Mucosa of descending colon (tissue), 3 donors: ENCODE results near the gene FSTL3. TPM values are rescaled to one million over a fixed set of nuclear protein-coding genes. Genes with fewer than 3 reads are reported as not detected.
"Not testable (repeated sequence)": the region's sequence is repeated elsewhere in the genome, so short reads cannot be mapped to it uniquely, and the experiment has no call there.

Source experiments
- ATAC-seq: fragments of 200-7000 bp; cut with Tn5 transposase; one replicate; pipeline ENCODE4 v1.9.1; 2020; ENCODE audit warnings: mild to moderate bottlenecking, moderate library complexity
- DNase-seq, 3 donors: peaks; one replicate each; pipeline ENCODE4 v3.0.0-alpha.2; 2020
- H3K36me3 ChIP-seq: fragments of 200-600 bp; one replicate; pipeline ENCODE4 v1.8.0; 2021; ENCODE audit warnings: low read depth, mild to moderate bottlenecking
- H3K4me1 ChIP-seq: fragments of 200-600 bp; one replicate; pipeline ENCODE4 v1.8.0; 2021; ENCODE audit warnings: low read depth, mild to moderate bottlenecking
- H3K4me3 ChIP-seq: fragments of 200-600 bp; one replicate; pipeline ENCODE4 v1.8.0; 2021; ENCODE audit warnings: mild to moderate bottlenecking
- H3K9me3 ChIP-seq: fragments of 200-600 bp; one replicate; pipeline ENCODE4 v1.8.0; 2021; ENCODE audit warnings: mild to moderate bottlenecking
- CTCF ChIP-seq: fragments of 200-600 bp; IDR thresholded peaks from one replicate; pipeline ENCODE4 v1.8.0; 2022; ENCODE audit warnings: antibody characterized with exemption, mild to moderate bottlenecking
- intact Hi-C, 2 donors: fragments of 100-400 bp; cut with DNase I in 1 of 2; cut with micrococcal nuclease in 1 of 2; formaldehyde crosslinking; loops; one replicate each; pipeline versions ENCODE4 v1.11.0 to v1.11.1; 2022; cut with DNase I, micrococcal nuclease
- total RNA-seq, 3 donors: library from RNA; stranded (reverse); fragmentation: NEBNext Ultra II Directional in 2 of 3; extraction: Animal tissue kit (Norgen Biotek cat#: 25700) in 2 of 3; gene quantifications; one replicate each; pipeline versions ENCODE4 v1.2.1 to v1.2.4, GENCODE V29; 2021 to 2023
- donor health status: DM: no; HTN: no; CAD: no; lungs with moderate emphysema.
- donor health status: DM: no; HTN: no; CAD: no.
- donor health status: DM: no; HTN: yes; CAD: no.

Gene FSTL3
- total RNA-seq, 3 donors from 2014 or later, result 2.6 to 25.0 (median 12.8) TPM

DNA sequence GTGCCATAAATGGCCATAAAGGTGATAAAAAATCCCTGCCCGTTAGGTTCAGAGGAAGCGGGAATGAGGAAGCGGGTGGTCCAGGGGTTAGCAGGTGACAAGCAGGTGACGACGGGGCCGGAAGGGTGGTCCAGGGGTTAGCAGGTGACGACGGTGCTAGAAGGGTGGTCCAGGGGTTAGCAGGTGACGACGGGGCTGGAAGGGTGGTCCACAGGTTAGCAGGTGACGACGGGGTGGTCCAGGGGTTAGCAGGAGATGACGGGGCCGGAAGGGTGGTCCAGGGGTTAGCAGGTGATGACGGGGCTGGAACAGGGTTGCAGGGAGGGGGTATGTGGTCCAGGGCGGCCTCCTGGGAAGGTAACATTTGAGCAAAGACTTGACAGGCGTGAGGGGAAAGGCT, 12.8 kb downstream of the FSTL3 start:
- ATAC-seq, result no peak

GRCh38 chr19:690203-690602, 14.0 kb downstream of the FSTL3 start:
- Histone ChIP-seq H3K4me3 (no peak overlapping the region), H3K9me3 (no peaks in the 10 kb centered on the region), H3K36me3 (no peaks in the 10 kb centered on the region), H3K4me1 (no peaks in the 10 kb centered on the region)
- DNase-seq (no peak), ATAC-seq (no peak)
- TF ChIP-seq CTCF, result no peak
- intact Hi-C loops, result no loop called here

More for the DNA sequence above, 12.8 kb downstream of the FSTL3 start:
- Histone ChIP-seq H3K4me3 (no peak overlapping the region), H3K36me3 (no peaks in the 10 kb centered on the region), H3K4me1 (no peaks in the 10 kb centered on the region), H3K9me3 (no peaks in the 10 kb centered on the region)
- no peak for DNase-seq
- intact Hi-C loops, result no loop called here
- TF ChIP-seq CTCF, result no peak

DNA sequence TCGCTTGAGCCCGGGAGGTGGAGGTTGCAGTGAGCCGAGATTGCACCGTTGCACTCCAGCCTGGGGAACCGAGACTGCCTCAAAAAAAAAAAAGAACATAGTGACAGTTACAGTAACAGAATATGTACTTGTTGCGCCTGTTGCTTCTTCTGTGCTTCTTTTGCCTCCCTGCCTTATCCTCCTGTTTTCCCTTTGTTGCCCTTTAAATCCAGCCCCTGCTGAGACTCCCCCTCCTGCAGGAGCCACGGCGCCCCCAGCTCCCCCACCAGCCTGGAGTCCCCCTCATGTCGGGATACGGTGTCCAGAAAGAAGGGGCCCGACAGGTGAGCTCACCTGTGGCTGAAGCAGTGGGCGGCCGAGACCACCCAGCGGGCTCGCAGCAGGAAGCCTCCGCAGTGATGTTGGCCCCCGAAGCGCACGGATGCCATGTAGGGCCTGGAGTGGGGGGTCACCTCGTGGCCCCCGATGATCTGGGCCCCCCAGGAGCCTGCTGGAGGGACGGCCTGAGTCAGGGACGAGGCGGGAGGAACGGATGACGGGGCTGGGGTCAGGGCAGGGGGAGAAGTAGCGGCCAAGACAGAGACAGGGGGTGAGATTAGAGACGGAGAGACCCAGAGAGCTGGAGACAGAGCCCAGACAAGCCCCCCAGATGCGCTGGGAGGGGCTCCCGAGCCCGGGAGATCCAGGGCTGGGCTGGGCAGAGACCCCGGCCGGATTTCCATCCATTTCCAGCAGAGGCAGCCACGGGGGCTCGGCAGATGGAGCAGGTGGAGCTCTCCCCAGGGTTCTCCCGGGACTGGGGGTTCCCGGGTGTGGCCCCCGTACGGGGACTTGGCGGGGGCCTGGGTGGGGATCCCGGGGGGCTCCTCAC, 18.5 kb downstream of the FSTL3 start:
- Histone ChIP-seq H3K4me1 (no peaks in the 10 kb centered on the region), H3K4me3 (no peak overlapping the region), H3K9me3 (no peaks in the 10 kb centered on the region), H3K36me3 (no peaks in the 10 kb centered on the region)
- DNase-seq, result no peak
- intact Hi-C loops, result no loop called here
- ATAC-seq, result no peak
- no peak for TF ChIP-seq CTCF

- Histone ChIP-seq H3K4me1 (no peaks in the 10 kb centered on the region), H3K9me3 (no peaks in the 10 kb centered on the region), H3K4me3 (no peak within 1 kb of the TSS), H3K36me3 (no peaks in the 10 kb centered on the region)
- ATAC-seq (no peak), DNase-seq (no peak)
- no peak for TF ChIP-seq CTCF
- intact Hi-C loops, result no loop called here
Observed at GRCh38 chr19:695352-695949, 19.3 kb downstream of the FSTL3 start, which contains the start of gene PRSS57. Gene PRSS57 (minus strand): TSS chr19:695452. CDS start chr19:695430, 22 bp downstream.

DNA sequence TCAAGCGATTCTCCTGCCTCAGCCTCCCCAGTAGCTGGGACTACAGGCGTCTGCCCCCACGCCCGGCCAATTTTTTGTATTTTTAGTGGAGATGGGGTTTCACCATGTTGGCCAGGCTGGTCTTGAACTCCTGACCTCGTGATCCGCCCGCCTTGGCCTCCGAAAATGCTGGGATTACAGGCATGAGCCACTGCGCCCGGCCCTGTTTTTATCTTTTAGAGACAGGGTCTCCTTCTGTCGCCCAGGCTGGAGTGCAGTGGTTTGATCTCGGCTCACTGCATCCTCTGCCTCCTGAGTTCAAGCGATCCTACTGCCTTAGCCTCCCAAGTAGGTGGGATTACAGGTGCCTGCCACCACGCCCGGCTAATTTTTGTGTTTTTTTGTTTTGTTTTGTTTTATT, 22.3 kb downstream of the FSTL3 start:
- H3K4me3 ChIP-seq, DNase-seq, H3K4me1 ChIP-seq, intact Hi-C loops, H3K9me3 ChIP-seq, ATAC-seq, H3K36me3 ChIP-seq: not testable (repeated sequence)

DNA sequence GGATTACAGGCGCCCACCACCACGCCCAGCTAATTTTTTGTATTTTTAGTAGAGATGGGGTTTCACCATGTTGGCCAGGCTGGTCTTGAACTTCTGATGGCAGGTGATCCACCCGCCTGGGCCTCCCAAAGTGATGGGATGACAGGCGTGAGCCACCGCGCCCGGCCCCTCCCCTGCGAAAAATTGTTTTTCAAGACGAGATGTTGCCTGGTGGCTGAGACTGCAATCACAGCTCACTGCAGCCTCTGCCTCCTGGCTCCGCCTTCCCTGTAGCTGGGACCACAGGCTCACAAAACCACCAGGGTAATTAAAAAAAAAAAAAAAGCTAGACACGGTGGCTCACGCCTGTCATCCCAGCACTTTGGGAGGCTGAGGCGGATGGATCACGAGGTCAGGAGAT, 23.7 kb downstream of the FSTL3 start:
- DNase-seq, intact Hi-C loops, H3K4me1 ChIP-seq, H3K4me3 ChIP-seq, ATAC-seq, H3K36me3 ChIP-seq, H3K9me3 ChIP-seq: not testable (repeated sequence)

DNA sequence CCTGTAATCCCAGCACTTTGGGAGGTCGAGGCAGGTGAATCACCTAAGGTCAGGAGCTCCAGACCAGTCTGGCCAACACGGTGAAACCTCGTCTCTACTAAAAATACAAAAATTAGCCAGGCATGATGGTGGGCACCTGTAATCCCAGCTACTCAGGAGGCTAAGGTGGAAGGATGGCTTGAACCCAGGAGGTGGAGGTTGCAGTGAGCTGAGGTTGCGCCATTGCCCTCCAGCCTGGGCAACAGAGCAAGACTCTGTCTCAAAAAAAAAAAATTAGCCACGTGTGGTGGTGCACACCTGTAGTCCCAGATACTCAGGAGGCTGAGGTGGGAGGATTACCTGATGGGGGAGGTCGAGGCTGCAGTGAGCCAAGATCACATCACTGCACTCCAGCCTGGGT, 26.7 kb downstream of the FSTL3 start:
- DNase-seq, H3K9me3 ChIP-seq, H3K4me1 ChIP-seq, intact Hi-C loops, H3K4me3 ChIP-seq, H3K36me3 ChIP-seq, ATAC-seq: not testable (repeated sequence)
